GM19035 (cell line): ENCODE data around the gene ZSCAN23.
"Not testable (repeated sequence)": the region's sequence is repeated elsewhere in the genome, so short reads cannot be mapped to it uniquely, and the experiment has no call there.

Experiments
- ATAC-seq: cut with Tn5 transposase; IDR thresholded peaks from one replicate; pipeline ENCODE4 v1.9.1; 2021; ENCODE audit not compliant: unreplicated experiment

ZSCAN23 gene

DNA sequence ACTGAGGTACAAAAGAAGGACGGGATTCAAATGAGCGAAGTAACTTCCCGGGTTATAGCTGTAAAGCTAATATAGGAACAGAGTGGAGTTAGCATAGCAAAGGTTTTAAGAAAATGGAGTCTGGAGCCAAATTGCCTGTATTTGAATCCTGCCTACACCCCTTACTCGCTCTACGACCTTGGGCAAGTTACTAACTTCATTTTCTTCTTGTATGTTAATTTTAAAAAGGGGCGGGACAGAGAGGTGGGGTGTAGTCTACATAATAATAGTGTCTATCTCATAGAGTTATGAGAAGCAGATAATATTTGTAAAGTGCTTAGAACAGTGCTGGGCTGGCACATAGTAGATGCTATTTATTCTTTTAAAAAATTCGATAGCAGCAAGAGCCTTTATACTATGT is 705 bp downstream of the ZSCAN23 start:
- no peak for ATAC-seq

DNA sequence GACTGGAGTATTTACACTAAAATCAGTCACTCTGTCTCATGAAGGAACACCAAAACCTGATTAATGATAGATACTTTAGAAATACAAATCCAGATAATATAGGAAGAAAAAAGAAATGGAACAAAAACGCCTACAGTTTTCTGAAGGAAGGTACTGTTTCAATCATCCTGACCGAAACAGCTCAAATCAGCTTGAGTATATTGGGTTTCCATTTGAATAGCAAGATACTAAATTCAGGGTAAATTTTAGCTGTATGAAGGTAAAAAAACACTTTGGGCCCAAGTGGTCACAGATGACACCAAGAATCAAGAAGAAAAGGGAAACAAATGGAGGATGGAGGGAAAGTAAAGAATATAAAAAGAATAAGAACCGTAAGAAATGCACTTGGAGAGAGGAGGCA is 6.9 kb downstream of the ZSCAN23 start:
- no peak for ATAC-seq

DNA sequence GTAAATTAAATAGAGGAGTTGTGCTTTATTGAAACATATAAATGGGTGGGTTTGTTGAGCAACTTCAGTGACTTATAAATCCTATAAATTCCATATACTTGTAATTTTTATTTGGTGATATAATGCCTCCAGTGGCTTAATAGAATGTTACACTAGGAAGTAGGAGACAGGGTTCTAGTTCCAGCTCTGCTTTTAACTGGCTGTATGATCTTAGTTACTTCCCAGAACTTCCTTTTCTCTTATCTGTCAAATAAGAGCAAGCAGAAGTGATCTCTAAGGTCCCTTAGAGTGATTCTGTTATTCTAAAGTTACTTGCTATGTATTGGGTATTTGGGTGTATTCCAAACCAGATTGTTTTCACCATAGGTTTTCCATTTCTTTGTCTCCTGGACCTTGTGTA is 10.2 kb downstream of the ZSCAN23 start:
- no peak for ATAC-seq

DNA sequence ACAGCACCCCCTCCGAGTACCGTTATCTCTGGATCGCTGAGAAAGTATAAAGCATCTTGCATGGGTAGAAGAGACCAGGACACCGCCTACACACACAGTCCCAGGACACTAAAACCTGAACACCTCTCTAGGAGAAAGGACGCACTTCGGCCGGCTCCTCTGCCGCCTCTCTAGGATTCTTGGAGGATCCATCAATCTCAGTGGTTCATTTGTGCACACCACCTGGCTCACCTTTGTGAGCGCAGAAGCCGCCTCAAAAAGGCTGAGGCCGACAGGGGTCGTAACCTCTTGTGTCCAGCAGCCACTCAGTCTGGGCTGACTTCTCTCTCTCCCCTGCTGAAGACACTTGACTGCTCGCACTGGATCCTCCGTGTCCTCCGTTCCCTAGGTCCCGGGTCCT is 13.5 kb downstream of the ZSCAN23 start:
- ATAC-seq: no peak

DNA sequence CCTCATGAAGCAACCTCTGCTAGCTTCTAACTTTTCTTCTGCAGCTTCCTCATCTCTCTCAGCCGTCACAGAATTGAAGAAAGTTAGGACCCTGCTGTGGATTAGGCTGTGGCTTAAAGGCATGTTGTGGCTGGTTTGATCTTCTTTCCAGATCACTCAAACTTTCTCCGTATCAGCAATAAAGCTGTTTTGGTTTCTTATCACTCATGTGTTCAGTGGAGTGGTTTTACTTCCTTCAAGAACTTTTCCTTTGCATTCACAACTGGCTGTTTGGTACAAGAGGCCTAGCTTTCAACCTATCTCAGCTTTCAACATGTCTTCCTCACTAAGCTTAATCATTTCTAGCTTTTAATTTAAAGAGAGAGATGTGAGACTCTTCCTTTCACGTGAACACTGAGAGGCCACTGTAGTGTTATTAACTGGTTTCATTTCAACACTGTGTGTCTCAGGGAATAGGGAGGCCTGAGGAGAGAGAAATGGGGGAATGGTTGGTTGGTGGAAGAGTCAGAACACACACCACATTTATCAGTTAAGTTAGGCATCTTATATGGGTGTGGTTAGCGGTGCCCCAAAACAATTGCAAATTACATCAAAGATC is 17.2 kb downstream of the ZSCAN23 start:
- no peak for ATAC-seq

DNA sequence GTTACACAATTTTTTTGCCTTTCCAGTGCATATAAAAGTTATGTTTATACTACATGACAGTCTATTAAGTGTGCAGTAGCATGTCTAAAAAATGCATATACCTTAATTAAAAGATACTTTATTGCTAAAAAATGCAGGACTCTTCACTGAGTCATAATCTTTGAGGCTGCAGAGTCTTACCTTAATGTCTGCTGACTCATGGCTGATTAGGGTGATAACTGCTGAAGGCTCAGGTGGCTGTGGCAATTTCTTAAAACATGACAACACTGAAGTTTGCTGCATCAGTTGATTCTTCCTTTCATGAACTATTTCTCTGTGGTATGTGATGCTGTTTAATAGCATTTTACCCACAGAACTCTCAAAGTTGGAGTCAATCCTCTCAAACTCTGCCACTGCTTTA is 19.1 kb downstream of the ZSCAN23 start:
- no peak for ATAC-seq

DNA sequence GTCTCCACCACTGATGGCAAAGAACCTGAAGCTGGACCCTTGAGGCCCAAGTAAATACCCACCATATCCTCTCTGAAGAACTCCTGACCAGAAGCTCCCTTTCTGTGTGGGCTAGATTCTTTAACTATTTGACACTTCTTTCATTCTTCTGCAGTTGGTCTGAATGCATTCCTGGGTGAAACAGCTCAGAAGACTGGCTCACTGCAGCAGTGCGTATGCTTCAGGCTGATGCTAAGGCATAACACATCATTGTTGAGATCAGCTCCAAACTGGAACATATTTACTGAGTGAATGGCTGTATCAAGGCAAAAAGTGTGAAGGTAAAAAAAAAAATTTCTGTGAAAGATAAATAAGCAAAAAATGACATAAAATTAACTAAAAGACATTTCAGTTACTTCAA is 19.7 kb downstream of the ZSCAN23 start:
- ATAC-seq: no peak

DNA sequence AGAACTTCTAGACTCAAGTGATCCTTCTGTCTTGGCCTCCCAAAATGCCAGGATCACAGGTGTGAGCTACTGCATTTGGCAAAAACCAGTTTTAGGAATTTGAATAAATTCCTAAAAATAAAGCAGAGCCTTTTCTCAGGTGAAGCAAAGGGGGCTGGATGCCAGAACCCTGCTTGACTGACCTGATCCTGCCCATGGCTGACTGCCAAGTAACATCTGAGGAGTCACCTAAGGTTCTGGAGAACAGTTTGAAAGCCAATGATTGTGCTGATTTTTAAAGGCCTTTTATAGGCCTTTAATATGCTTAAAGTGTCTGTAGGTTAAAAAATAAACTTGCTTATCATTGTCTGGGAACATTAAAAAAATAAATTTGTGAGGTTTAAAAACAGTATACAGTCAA is 29.6 kb downstream of the ZSCAN23 start:
- ATAC-seq: no peak

DNA sequence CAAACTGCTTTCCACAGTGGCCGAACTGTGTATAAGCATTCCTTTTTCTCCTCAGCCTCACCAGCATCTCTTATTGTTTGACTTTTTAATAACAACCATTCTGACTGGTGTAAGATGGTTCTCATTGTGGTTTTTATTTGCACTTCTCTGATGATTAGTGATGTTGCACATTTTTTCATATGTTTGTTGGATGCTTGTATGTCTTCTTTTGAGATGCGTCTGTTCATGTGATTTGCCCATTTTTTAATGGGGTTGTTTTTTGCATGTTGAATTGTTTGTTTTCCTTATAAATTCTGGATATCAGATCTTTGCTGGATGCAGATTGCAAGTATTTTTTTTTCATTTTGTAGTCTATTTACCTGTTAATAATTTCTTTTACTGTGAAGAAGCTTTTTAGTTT is 32.5 kb downstream of the ZSCAN23 start:
- no peak for ATAC-seq

DNA sequence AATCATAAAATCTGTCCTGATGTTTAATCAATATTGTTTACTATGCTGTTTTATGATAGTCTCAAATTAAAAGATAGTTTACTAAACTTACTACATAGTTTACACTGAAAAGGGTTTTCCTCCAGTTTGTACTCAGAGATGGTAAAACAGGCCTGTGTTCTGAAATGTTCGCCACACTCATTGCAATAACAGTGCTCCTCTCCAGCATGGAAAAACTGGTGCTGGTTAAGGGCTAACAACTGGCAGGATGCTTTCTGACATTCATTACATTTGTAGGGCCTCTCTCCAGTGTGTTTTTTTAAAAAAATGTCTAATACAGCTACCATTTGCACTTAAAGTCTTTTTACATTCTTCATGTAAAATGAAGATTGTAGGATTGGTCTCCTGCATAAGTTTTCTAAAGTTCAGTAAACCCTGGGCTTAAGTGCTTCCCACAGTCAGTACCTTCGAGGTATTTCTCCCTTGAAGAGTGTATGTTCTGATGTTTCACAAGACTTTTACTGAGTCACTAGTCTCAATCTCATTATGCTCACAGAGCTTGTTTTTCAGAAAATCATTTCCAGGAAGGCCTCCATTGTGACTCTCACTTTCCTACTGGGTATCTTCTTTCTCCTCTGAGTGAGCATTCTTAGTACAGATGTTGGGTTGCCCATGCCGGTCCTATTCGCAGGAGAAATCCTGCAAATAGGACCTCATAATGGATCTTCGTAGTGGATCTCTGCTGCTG is 35.1 kb downstream of the ZSCAN23 start:
- ATAC-seq: no peak

DNA sequence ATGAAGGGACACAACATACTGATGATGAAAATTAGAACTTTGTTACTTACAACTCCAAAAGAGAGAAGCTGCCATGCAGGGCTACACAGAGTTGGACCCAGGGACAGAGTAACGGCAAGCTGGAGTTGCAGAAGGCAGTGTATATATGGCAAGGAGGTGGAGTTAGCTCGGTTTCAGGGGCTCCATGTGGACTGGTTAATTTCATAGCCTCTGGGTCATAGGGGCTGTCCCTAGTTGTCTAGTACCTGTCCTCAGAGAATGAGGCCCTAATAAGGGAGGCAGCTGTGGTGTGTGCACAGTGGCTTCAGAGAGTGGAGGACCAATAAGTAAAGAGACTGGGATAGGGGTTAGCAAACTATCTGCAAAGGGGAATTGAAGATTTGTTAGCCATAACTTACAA is 35.9 kb downstream of the ZSCAN23 start:
- ATAC-seq: no peak

DNA sequence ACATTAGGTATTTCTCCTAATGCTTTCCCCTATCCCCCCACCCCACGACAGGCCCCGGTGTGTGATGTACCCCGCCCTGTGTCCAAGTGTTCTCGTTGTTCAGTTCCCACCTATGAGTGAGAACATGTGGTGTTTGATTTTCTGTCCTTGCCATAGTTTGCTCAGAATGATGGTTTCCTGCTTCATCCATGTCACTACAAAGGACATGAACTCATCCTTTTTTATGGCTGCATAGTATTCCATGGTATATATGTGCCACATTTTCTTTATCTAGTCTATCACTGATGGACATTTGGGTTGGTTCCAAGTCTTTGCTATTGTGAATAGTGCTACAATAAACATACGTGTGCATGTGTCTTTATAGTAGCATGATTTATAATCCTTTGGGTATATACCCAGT is 39.4 kb downstream of the ZSCAN23 start:
- not testable (repeated sequence) for ATAC-seq

DNA sequence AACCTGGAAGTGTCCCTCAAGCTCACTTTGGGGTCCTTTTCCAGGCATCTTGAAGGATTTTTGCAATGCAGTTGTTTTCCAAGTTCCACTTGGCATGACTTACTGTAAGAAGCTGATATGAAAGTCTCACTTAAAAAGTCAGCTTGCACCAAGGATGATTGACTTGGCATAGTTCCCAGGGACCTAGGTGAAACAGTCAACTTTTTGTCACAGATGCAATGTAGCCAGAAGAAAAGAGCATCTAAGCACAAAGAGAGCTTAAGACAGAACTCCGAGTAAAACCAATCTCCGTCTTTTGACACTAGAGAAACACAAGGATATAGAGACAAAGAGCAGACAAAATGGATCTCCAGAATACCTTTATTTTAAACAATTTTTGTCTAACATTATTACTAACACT is 41.1 kb downstream of the ZSCAN23 start:
- no peak for ATAC-seq

DNA sequence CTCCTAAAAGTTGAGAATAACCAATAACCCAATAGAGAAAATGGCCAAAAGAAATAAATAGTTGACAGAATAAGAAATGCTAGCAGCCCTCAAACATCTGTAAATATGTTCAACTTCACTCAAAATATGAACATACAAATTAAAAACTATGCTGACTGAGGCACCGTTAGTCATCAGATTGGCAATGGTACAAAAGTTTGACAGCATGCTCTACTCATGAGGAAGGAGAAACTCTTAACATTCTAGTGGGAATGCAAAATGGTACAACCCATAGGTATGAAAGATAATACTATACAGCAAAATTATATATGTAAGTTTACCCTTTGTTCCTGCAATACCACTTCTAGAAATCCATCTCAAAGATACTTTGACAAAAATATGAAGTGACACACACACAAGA is 42.1 kb downstream of the ZSCAN23 start:
- no peak for ATAC-seq

DNA sequence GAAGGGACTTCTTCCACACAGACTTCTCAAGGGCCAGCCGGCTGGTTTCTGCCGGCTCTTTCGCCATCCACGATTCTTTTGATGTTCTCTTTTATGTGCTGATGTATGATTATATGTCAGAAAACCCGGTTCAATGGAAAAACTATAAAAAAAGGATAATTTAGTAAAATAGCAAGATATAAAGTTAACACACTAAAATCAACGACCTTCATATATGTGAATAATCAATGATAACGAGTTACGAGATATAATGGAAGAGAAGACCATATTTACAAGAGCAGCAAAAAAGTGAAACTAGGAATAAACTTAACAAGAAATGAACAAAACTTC is 43.2 kb downstream of the ZSCAN23 start:
- ATAC-seq: no peak

DNA sequence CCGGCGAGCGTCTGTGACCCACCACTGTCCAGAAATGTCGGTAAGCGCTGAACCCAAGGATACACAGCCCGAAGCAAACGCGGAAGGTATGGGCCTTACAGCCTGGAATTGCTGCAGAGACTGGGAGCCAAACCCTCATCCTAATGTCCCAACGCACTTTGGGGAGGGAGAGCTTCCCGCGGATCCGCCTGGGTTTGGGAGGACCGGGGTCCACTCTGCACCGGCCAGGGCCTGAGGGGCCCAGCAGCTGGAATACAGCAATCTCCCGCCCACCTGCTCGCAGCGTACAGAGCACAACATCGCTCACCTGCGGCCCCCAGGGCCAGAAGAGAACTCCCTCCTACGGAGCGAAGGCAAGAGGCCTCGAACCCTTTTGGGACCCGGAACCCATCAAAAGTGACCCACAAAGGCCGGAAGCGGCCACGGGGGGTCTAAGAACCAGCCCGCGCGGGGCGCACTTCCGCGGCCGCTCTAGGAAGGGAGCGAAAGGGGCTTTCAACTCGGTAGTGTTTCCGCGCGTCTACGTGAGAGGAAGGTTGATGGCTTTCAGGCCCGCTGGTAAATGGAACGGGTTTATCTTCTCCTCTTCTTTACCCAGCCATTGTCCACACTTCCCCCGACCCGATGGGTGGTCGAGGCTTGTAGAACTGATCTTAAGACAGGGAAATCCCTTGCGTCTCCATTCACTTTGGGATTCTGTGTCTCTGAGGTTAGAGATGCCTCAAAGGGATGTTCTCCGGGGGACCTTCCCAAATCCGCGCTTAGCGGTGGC is 43.8 kb downstream of the ZSCAN23 start, which contains the start of gene ZSCAN12:
Gene ZSCAN12, minus strand, starts transcription at position 398 of the 772 bp plus-strand sequence. CDS start 1,342 bp downstream, outside the sequence.
- ATAC-seq: peak; percentile 86

DNA sequence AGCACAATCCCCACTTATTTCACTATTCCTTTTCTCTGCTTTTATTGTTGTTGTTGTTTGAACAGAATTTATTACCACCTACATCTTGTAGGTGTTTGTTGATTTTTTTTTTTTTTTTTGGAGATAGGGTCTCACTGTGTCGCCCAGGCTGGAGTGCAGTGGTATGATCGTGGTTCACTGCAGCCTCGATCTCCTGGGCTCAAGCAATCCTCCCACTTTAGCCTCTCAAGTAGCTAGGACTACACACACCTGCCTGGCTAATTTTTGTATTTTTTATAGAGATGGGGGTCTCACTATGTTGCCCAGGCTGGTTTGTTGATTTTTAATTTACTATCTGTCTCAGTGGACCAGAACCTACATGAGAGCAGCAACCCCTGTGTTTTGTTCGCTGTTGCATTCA is 47.4 kb downstream of the ZSCAN23 start:
- no peak for ATAC-seq

DNA sequence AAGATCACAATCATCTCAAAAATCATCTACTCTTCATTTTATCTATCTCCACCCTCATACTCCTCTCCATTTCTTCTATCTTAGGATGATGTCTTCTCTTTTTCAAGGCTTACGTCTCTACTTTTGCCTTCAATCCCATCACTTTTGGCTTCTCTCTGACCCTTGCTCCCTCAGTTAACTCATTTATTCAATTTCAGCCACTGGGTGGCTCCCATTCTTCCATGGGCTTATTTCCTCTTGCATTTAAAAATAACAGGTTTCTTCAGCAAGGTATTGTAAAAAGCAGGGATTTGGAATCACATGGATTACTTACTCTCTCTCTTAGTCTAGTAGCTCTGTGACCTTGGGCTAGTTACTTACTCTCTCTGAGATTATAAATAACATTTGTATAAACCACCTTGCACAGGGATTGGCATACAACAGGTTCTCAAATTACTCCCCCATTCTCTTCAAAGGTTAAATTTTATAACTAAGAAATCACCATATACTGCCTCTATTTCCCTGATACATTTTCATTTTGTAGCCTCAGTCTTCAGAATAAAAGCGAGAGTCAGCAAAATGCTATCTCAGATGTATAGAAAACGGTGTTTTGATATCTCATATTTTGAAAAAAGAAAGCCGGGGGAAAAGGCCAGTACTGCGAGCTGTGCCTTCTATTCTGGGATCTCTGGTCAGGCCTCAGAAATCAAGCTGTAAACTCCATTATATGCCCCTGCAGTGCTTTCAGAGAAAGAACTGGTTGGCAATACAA is 49.2 kb downstream of the ZSCAN23 start:
- ATAC-seq: no peak

DNA sequence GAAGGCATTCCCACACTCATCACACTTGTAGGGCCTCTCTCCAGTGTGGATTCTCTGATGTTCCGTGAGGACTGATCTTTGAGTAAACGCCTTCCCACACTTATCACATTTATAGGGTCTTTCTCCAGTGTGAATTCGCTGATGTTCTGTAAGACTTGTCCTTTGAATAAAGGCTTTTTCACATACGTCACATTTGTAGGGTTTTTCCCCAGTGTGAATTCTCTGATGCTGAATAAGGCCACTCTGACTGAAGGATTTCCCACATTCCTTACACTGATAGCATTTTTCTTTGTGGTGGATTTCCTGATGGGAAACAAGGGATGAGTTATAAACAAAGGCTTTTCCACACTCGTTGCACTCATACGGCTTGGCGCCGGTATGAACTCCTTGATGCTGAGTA is 52.6 kb downstream of the ZSCAN23 start:
- ATAC-seq: no peak

DNA sequence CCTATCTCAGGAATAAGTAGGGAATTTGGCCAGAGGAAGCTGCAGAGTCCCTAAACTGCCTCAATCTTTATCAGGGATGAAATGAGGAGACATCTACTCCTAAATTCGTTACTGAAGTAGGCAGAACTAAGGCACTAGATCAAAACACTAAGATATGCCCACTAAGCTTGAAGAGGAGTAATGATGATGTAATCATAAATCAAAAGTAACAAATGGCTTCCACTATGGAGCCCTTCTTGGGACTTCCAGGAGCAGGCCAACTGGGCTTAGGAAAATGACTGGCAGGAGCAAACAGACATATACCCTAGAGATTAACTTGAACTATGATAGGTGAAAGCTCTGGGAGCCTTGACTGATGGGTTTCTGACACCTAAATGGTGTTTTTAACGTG is 59.2 kb downstream of the ZSCAN23 start:
- ATAC-seq: no peak
